Activated CD8-positive, alpha-beta memory T cell treated with anti-CD3 and anti-CD28 coated beads, Interleukin-2, amount 50 U/mL, for 48 hours (primary cell): ENCODE measurements around the gene BAZ1B.
"Not testable (repeated sequence)": the region's sequence is repeated elsewhere in the genome, so short reads cannot be mapped to it uniquely, and the experiment has no call there.

Experiments
- DNase-seq: peaks from one replicate; pipeline ENCODE4 v3.0.0-alpha.2; 2020

The BAZ1B gene, protein sequence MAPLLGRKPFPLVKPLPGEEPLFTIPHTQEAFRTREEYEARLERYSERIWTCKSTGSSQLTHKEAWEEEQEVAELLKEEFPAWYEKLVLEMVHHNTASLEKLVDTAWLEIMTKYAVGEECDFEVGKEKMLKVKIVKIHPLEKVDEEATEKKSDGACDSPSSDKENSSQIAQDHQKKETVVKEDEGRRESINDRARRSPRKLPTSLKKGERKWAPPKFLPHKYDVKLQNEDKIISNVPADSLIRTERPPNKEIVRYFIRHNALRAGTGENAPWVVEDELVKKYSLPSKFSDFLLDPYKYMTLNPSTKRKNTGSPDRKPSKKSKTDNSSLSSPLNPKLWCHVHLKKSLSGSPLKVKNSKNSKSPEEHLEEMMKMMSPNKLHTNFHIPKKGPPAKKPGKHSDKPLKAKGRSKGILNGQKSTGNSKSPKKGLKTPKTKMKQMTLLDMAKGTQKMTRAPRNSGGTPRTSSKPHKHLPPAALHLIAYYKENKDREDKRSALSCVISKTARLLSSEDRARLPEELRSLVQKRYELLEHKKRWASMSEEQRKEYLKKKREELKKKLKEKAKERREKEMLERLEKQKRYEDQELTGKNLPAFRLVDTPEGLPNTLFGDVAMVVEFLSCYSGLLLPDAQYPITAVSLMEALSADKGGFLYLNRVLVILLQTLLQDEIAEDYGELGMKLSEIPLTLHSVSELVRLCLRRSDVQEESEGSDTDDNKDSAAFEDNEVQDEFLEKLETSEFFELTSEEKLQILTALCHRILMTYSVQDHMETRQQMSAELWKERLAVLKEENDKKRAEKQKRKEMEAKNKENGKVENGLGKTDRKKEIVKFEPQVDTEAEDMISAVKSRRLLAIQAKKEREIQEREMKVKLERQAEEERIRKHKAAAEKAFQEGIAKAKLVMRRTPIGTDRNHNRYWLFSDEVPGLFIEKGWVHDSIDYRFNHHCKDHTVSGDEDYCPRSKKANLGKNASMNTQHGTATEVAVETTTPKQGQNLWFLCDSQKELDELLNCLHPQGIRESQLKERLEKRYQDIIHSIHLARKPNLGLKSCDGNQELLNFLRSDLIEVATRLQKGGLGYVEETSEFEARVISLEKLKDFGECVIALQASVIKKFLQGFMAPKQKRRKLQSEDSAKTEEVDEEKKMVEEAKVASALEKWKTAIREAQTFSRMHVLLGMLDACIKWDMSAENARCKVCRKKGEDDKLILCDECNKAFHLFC (N-terminal part only)

DNA sequence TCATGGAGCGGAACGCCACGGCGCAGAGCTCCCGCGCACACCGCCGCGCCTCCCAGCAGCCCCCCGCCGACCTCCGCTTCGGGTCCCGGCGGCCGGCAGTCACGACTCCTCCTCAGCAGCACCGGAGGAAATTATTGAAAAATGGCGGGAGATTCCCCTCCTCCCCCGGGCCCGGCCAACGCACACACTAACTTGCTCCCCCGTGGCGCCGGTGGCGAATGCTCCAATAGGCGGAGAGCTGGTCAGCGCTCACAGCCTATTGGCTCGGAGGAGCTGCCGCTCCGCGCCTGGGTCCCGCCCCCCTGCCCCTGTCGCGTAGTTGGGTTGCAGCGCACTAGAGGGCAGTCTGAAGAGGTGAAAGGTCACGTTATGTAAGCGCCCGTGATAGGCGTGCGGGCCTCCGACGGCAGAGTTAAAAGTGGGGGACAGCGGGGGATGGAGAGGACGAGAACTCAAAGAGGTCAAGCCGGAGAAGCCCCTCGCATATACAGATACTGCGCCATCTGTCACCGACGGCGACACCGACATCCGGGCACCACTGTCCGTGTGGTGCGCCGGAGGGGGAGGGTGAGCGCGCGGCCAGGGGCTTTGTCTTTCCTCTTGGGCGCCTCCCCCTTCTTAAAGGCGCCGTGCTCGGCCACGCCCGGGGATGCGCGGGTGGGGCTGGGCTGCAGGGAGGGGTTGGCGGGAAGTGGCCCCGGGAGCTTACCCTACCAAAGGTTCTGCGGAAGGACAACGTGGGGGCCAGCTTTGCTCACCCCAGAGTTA lies at the start of gene BAZ1B:
BAZ1B (minus strand) TSS at position 189 of the 768 bp plus-strand sequence. CDS start 360 bp downstream, outside the sequence.
- DNase-seq = peak; percentile 96

DNA sequence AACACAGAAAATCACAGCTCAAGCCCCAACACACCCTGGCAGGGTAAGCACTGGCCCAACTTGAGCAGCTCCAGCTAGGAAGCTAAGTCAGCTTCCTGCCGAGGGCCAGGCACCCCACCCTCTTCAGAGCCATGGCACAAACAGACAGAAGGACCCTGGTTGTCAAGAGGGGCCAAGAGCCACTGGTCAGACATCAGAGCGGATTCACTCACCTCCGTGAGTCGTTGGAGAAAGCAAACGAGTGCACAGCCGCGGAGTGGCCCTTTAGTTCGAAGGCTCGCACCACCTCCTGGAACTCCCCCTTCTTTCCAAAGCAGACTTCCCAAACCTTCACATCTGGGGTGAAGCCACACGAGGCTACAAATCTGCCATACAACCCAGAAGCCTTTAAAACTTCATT lies 48.9 kb upstream of the BAZ1B start:
- no peak for DNase-seq

DNA sequence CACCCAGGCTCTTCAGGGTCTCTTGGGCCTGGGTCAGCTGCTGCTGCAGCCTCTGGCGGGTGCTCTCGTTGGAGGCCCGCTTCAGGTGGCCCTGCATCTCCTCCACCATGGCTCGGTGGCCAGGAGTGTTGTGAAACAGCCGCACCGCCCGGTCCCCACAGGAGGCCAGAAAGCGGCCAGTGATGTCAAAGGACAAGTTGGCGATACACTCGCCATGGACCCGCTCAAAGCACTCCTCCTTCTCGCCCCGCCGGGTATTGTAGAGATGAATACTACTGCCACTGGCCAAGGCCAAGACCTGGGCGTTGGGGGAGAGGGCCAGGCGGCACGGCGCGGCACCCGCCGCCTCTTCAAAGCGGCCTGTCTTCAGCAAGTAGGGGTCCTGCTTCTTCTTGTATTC lies 48.4 kb upstream of the BAZ1B start:
- no peak for DNase-seq

DNA sequence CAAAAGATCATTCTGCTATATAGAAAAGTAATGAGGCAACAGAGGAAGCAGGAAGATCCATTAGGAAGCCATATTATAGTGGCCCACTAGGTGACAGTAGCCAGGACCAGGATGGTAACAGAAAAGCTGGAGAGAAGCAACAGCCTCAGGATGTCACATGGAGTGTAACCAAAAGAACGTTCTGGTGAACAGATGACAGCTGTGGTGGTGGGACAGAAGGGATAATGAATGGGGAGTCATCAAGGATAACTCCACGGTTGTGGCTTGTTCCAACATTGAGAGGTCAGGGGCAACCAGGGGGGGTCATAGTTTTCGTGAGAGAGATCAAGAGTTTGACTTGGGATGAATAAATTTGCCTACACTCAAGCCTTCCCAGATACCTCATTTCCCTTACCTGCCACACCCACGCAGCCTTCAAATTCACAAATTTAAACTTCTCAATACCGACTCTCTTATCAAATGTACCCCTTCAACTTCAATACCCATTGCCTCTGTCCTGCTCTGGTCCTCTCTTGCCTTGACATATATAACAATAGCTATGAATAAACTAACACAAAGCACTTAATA lies 47.0 kb upstream of the BAZ1B start:
- no peak for DNase-seq

DNA sequence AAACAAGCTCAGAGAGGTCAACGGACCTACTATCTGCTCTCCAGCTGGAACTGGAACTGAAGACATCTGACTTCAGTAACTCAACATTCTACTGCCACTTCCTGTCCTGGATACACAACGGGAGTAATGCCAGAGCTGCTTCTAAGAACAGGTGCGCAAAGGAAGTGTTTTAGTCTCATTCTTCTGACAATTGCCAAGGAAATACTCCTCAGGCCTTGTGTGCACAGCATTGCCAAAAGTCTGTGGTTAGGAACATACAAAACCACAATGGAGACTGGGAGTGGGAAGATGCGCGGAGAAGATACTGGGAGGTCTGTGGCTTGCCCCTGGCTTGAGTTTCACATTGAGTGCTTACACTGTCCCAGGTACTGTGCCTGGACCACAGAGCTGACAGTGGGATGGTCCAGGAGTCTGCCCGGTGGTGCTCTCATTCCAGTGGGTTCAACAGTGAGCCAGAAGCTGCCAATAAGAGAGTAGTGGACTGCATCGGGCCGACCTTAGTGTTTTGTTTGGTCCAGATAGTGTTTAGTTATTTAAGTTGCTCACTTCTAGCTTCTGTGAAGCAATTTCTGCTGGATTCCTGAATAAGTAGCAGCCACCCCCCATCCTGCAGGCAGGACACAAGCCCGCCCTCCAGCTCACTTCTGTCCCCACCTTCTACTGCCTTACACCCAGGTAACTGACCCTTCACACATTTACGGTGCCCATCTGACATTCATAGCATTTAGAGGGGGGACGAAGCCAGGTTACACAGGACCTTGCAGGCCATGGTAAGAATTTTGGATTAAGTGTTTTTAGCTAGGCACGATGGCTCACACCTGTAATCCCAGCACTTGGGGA lies 46.0 kb upstream of the BAZ1B start:
- no peak for DNase-seq

DNA sequence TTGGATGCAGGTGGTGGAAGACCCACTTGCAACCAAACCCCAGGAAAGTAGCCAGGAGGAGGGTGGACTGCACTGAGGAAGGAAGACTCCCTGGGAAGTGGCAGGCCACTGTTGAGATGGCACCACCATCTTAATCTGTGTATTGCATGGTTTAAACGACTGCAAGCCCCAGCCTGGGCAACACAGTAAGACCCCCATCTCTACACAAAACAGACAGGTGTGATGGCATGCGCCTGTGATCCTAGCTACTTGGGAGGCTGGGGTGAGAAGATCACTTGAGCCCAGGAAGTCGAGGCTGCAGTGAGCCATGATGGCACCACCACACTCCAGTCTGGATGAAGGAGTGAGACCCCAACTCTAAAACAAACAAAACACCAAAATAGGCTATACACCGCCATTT lies 45.0 kb upstream of the BAZ1B start:
- DNase-seq = no peak

DNA sequence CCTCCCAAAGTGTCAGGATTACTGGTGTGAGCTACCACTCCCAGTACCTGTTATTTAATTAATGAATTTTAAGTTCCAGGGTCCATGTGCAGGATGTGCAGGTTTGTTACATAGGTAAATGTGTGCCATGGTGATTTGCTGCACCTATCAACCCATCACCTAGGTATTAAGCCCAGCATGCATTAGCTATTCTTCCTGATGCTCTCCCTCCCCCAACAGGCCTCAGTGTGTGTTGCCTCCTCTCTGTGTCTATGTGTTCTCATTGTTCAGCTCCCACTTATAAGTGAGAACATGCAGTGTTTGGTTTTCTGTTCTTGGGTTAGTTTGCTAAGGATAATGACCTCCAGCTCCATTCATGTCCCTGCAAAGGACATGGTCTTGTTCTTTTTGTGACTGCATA lies 44.3 kb upstream of the BAZ1B start:
- DNase-seq = not testable (repeated sequence)

DNA sequence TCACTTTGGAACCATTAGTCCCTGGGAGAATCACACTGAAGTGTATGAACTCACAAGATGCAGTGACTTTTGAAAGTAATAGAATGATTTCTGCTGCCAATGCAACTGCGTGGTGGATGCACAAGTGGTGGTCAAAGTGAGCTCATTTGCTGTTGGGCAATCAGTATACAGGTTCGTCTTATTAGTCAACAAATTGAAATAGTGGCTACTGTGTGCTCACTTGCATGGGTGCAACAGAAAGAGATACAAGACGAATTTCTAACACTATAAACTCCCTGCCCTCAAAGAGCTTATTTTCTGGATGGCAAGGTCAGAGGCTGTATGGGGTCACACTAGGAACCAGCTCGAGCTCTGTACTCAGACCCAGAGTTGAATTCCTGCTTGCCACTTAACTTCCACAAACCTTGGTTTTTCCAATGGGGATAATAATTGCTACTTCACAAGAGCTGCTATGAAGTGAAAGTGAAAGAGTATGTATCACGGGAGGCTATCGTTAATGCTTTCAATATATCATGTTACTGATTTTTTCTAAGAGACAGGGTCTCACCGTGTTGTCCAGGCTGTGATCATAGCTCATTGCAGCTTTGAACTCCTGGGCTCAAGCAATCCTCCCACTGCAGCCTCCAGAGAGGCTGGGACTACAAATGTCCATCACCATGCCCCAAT lies 43.7 kb upstream of the BAZ1B start:
- DNase-seq = no peak

DNA sequence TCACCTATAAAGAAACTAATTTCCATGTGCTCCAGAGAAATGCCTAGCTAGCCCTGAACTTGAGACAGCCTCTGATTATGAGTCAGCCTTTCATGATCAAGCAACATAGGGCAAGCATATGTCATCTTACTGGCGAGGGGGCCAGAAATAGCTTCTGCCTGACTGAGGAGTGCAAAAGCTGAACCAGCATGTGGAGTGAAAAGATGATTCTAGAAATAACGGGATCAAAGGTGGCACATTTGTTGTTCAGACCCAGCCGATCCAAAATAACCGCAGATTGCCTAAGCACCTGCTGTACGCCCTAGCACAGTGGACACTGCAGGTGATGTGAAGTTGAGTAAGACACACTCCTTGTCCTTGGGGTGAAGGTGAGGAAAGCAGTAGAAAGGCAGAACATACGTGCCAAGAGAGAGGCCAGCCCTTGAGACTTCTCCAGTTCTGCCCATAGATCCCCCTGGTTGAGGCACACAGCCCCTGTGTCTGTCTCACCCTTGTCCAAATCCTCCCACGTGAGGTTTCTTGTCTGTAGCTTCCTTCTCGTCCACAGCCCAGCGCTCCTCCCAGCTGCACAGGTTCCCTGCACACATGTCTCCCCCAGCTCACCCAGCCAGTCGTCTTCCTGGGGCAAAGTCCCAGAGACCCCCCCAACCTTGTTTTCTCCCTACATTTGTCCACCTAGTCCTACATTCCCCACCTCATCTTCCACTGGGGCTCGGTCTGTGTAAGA lies 38.2 kb upstream of the BAZ1B start:
- DNase-seq = no peak

DNA sequence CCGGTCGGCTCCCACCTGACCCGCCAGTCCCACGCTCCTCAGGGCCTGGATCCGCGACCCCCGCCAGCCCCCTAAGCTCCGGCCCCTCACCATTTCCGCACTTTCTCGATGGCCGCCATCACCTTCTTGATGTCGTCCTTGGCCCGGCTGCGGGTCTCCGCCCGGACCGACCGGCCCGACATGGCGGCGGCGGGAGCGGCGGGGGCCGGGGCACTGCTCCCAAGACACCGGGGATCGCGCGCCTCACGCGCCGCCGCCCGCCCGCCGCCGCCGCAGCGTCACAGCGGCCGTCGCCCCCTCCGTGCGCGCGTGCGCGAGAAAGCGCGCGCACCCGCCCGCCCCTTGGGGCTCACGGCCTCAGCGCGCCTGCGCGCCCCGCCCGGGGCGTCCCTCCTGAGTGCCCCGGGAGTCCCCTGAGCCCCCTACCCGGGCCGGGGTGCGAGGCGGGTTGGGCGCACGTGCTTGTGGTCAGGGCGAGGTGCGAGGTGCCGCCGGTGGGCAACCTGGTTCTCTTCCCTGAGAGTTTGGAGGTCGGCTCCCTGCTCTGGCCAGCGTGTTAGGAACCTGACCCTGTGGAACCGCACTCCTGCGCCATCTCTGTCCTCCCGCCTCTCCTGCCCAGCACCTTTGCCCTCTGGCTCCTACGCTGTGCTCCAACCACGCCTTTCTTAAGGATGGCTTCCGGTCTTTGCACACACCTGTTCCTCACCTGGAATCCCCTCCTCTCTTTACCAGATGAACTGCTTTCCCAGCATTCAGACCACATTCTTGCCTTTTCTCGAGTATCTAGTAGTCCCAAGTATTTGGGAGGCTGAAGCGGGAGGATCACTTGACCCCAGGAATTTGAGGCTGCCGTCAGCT lies 35.5 kb upstream of the BAZ1B start, which contains the start of gene BCL7B:
BCL7B (minus strand) TSS at position 294 of the 861 bp plus-strand sequence; CDS start at position 182, 112 bp downstream.
- peak; percentile 90 for DNase-seq

DNA sequence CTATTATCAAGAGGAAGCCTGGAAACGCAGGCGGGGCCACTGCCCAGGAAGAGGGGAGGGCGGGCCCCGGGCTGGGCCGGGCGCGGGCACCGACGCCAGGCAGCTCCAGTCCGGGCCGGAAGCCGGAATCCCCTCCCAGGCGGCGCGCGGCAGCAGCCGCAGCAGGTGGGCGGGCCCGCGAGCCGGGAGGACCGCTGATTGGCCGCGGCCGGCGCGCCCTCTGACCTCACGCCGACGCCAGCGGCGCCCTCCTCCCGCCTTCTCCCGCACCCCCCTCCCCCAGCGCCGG lies 35.0 kb upstream of the BAZ1B start:
- DNase-seq = peak; percentile 95

DNA sequence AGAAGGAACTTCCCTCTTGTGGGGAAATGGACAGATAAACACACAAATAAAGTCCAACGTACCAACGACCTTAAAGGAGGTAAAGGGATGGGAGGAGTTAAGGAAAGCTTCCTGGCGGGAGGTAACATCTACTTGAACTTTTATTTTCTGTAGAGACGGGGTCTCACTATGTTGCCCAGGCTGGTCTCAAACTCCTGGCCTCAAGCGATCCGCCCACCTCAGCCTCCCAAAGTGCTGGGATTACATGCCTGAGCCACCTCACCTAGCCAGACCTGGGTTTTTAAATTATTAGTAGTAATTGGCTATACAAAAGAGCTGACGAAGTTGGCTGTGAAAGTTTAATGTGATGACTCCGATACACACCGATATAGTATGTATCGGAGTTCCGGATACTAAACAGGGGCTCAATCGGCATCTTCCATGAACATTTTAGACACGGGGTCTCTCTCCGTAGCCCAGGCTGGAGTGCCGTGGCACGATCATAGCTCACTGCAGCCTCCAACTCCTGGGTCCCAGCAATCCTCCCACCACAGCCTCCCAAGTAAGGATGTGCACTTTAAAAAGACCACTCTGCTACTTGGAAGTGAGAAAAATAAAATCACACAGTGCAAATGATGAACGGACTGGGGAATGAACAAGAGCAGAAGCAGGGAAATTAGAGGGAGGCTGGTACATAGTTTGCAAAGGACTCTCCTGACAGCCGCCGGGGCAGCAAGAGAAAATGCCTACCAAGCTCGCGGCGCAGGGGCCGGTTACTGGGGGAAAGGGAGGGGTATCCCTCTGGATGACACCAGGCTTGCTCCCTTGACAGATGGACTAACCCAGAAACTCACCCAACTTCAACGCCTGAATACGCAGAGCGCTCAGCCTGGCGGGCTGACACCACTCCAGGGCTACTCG lies 34.4 kb upstream of the BAZ1B start:
- no peak for DNase-seq

DNA sequence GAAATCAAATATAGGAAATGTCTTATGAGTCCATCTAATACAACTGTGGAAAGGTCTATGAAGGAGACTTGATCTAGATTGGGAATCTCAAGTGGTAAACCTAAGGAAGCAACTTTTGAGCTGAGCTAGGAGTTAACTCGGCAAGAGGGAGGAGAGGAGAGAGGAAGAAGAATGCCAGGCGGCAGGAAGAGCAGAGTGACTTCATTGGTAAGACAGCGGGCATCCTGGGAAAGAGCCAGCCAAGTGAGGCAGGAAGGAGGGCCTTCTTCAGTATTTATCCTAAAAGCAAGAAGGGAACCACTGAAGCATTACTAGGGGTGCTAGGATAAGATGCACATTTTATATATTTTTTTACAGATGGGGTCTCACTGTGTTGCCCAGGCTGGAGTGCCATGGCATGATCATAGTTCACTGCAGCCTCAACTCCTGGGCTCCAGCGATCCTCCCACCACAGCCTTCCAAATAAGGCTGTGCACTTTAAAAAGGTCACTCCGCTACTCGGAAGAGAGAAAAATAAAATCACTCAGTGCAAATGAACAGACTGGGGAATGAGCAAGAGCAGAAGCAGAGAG lies 33.4 kb upstream of the BAZ1B start:
- DNase-seq = no peak

DNA sequence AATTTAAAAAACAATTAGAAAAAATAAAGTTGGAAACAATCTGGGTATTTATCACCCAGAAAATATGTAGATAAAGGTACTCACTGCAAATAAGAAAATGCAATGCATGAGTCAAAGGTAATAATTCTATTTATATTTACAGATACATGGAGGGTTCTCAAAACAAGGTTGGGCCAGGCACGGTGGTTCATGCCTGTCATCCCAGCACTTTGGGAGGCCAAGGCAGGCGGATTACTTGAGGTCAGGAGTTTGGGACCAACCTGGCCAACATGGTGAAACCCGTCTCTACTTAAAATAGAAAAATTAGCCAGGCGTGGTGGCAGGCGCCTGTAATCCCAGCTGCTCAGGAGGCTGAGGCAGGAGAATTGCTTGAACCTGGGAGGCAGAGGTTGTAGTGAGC lies 28.0 kb upstream of the BAZ1B start:
- DNase-seq = not testable (repeated sequence)

DNA sequence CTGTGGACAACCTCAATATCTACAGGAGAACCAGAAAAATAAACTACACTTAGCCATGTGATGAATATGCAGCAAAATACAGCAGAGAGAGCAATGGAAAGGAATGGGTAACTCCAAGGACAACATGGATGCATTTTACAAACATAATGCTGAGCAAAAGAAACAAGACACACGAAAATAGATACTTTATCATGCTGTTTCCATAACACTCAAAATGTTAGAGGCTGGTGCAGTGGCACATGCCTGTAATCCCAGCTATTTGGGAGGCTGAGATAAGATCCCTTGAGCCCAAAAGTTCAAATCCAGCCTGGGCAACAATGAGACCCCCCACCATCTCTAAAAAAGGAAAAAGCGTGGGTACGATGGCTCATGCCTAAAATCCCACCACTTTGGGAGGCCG lies 27.1 kb upstream of the BAZ1B start:
- DNase-seq = no peak

DNA sequence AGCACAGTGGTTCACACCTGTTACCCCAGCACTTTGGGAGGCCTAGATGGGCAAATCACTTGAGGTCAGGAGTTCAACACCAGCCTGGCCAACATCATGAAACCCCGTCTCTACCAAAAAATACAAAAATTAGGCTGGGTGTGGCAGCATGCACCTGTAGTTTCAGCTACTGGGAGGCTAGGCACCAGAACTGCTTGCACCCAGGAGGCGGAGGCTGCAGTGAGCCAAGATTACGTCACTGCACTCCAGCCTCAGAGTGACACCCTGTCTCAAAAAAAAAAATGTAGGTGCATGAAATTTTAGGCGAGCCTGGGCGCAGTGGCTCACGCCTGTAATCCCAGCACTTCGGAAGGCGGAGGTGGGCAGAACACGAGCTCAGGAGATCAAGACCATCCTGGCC lies 25.7 kb upstream of the BAZ1B start:
- DNase-seq = no peak

DNA sequence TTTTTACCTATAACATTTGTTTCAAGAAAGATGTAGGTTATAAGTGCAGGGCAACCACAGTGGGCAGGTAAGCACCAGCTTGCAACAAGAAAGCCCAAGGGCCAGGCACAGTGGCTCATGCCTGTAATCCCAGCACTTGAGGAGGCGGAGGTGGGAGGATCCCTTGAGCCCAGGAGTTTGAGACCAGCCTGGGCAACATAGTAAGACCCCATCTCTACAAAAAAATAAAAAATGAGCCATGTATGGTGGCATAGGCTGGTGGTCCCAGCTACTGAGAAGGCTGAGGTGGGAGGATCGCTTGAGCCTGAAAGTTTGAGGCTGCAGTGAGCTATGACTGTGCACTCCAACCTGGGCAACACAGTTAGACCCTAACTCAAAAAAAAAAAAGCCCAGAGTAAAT lies 22.6 kb upstream of the BAZ1B start:
- no peak for DNase-seq

DNA sequence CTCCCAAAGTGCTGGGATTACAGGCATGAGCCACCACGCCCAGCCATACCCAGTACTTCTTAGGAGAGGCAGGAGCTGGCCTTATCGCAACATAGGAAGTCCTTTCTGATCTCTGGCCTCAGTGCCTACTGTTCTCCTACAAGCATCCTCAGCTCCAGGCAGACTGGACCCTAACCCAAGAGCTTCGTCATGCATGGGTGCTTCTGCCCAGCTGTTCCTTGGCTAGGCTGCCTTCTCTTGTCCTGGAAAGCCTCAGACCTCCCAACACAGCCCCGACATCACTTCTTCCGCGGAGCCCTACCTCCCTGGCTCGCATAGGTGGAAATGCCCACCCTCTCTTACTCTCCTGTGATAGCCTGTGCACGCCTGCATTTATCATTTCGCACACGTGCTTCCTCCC lies 19.6 kb upstream of the BAZ1B start:
- no peak for DNase-seq
